ENCODE measurements around the gene INPP5J. TPM values are rescaled to one million over a fixed set of nuclear protein-coding genes. Genes with fewer than 3 reads are reported as not detected.

INPP5J gene
- total RNA-seq, 1 experiment from 2014 or later: 0.61 TPM

DNA sequence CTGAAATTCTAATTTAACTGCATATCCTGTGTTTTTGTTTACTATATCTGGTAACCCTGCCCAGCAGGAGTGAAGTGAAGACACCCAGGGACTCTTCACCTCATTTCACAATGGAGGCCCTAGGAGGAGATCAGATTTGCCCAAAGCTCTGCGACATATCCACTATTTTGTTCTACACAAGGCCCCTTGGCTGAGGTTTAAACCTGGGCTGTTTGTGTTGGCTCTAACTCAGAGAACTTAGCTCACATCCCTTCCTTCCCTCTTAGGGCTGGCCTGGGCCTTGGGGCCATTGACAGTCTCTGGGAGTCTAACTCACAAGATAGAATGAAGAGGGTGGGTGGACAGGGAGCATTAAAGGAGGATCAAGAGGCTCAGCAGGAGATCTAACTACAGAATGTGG is 25.7 kb downstream of the INPP5J start:
- DNase-seq (ENCODE audit: unreplicated experiment): peak; percentile 27
- Mint-ChIP-seq H3K4me3 (ENCODE audit: unreplicated experiment) (no peak overlapping the region), H3K27me3 (ENCODE audit: insufficient read depth, unreplicated experiment) (no peaks in the 10 kb centered on the region), H3K36me3 (ENCODE audit: insufficient read depth, unreplicated experiment) (no peaks in the 10 kb centered on the region), H3K9me3 (ENCODE audit: unreplicated experiment) (no peaks in the 10 kb centered on the region), H3K27ac (ENCODE audit: low read depth, unreplicated experiment) (peak overlapping the region; percentile 6), H3K4me1 (ENCODE audit: insufficient read depth, unreplicated experiment) (peaks cover 9% of the 10 kb centered on the region)
- TF ChIP-seq, protein P1, sequence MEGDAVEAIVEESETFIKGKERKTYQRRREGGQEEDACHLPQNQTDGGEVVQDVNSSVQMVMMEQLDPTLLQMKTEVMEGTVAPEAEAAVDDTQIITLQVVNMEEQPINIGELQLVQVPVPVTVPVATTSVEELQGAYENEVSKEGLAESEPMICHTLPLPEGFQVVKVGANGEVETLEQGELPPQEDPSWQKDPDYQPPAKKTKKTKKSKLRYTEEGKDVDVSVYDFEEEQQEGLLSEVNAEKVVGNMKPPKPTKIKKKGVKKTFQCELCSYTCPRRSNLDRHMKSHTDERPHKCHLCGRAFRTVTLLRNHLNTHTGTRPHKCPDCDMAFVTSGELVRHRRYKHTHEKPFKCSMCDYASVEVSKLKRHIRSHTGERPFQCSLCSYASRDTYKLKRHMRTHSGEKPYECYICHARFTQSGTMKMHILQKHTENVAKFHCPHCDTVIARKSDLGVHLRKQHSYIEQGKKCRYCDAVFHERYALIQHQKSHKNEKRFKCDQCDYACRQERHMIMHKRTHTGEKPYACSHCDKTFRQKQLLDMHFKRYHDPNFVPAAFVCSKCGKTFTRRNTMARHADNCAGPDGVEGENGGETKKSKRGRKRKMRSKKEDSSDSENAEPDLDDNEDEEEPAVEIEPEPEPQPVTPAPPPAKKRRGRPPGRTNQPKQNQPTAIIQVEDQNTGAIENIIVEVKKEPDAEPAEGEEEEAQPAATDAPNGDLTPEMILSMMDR (IDR thresholded peaks at IDR 0.05; ENCODE audit: unreplicated experiment): no peak
- BruUV-seq (replicated peaks): no TSS peak
- ChIA-PET CTCF (interaction anchor here (0.5 to 4.1 kb wide), 27 partner anchors 10 to 733 kb away, joined by 3 to 31 read pairs (median 4); partner anchors contain the start of genes MORC2, RNF185 and SELENOM), POLR2A (interaction anchor here (0.7 to 1.3 kb wide), 2 partner anchors 11 to 344 kb away, joined by 3 to 4 read pairs; partner anchors contain the start of gene RNF185)
- intact Hi-C loops (cut with micrococcal nuclease): loop anchor here (2.0 kb wide), 2 partner anchors 200 to 514 kb away; partner anchors contain the start of gene SLC35E4

DNA sequence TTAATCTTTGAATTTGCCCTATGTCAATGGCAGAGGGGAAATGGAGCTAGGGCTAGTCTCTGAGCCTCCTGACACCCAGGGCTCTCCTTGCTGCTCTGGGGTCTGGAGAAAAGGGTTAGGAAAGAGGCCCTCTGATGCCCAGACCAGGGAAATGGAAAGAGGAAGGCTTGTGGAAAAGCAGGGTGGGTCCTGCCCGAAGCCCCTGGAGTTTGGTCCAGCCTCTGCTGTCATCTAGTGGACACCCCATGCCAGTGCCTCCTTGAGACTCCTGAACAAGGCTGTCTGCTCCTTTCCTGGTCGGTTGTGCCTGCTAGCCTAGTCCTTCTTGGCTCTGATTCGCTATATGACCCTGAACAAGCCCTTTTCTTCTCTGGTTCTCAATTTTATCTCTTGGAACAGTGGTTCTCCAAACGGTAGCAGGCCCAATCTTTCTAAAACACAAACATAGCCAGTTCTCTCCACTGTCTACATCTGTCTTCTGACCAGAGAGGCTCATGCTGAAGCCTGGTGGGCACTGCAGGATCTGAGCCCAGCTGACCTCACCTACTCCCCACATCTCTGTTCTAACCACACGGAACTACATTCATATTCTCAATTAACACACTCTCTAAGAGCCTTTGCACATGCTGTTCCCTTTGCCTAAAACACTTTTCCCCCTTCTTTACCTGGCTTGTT is 26.3 kb downstream of the INPP5J start:
- H3K27ac Mint-ChIP-seq (ENCODE audit: low read depth, unreplicated experiment): peak overlapping the region; percentile 6
- ChIA-PET POLR2A (interaction anchor here (1.0 to 1.3 kb wide), 2 partner anchors 10 to 11 kb away, joined by 3 to 4 read pairs; partner anchors contain the start of gene RNF185), CTCF (interaction anchor here (0.6 to 4.1 kb wide), 27 partner anchors 10 to 343 kb away, joined by 3 to 31 read pairs (median 4); partner anchors contain the start of genes MORC2 and SELENOM)
- peak; percentile 75 for DNase-seq (ENCODE audit: unreplicated experiment)
- TF ChIP-seq, protein P1 (IDR thresholded peaks at IDR 0.05; ENCODE audit: unreplicated experiment): peak; percentile 92
- no peaks in the 10 kb centered on the region for H3K27me3 Mint-ChIP-seq (ENCODE audit: insufficient read depth, unreplicated experiment)
- H3K36me3 Mint-ChIP-seq (ENCODE audit: insufficient read depth, unreplicated experiment): no peaks in the 10 kb centered on the region
- no peak overlapping the region for H3K4me3 Mint-ChIP-seq (ENCODE audit: unreplicated experiment)
- intact Hi-C loops (cut with micrococcal nuclease): loop anchor here (1.0 to 2.0 kb wide), 4 partner anchors 42 to 514 kb away; partner anchors contain the start of genes SELENOM and SLC35E4
- no peaks in the 10 kb centered on the region for H3K9me3 Mint-ChIP-seq (ENCODE audit: unreplicated experiment)
- peaks cover 9% of the 10 kb centered on the region for H3K4me1 Mint-ChIP-seq (ENCODE audit: insufficient read depth, unreplicated experiment)
- BruUV-seq (replicated peaks): no TSS peak

DNA sequence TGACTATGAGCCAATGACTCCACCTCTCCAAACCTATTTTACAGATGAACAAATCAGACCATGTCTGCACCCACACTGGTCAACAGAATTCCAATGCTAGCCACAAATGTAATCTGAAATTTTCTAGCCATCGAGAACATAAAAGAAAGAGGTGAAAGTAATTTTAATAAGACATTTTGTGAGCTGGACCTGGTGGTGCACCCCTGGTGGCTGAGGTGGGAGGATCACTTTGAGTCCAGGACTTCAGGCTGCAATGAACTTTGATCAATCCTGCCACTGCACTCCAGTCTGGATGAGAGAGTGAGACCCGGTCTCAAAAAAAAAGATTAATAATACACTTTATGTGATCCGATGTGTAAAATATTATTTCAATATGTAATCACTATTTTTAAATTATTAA is 27.8 kb downstream of the INPP5J start:
- ChIA-PET CTCF (interaction anchor here (0.6 to 1.8 kb wide), 5 partner anchors 14 to 664 kb away, joined by 3 to 9 read pairs (median 3); no protein-coding TSS in a partner anchor), POLR2A (interaction anchor here (0.7 kb wide), 1 partner anchor 124 kb away, joined by 4 read pairs; no protein-coding TSS in a partner anchor)
- H3K9me3 Mint-ChIP-seq (ENCODE audit: unreplicated experiment): no peaks in the 10 kb centered on the region
- DNase-seq (ENCODE audit: unreplicated experiment): no peak
- TF ChIP-seq, protein P1 (IDR thresholded peaks at IDR 0.05; ENCODE audit: unreplicated experiment): peak; percentile 22
- H3K27ac Mint-ChIP-seq (ENCODE audit: low read depth, unreplicated experiment): no peak overlapping the region
- BruUV-seq (replicated peaks): no TSS peak
- intact Hi-C loops (cut with micrococcal nuclease): no loop called here
- no peak overlapping the region for H3K4me3 Mint-ChIP-seq (ENCODE audit: unreplicated experiment)
- peaks cover 9% of the 10 kb centered on the region for H3K4me1 Mint-ChIP-seq (ENCODE audit: insufficient read depth, unreplicated experiment)
- H3K27me3 Mint-ChIP-seq (ENCODE audit: insufficient read depth, unreplicated experiment): no peaks in the 10 kb centered on the region
- no peaks in the 10 kb centered on the region for H3K36me3 Mint-ChIP-seq (ENCODE audit: insufficient read depth, unreplicated experiment)

DNA sequence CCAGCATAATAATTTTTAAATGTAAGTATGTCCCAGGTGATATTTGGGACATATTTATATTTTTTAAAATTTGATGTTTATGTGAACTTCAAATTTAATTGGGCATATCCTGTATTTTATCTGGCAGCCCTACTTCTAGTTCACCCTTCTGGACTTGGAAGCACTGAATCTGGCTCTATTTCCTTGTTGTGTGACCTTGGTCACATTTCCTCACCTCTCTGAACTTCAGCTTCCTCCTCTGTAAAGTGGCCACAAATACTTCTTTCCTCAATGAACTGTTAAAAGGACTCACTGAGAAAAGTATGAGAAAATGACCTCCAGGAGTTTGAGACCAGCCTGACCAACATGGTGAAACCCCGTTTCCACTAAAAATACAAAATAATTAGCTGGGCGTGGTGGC is 29.1 kb downstream of the INPP5J start:
- peaks cover 9% of the 10 kb centered on the region for H3K4me1 Mint-ChIP-seq (ENCODE audit: insufficient read depth, unreplicated experiment)
- no TSS peak for BruUV-seq (replicated peaks)
- CTCF ChIA-PET: interaction anchor here (0.5 to 1.6 kb wide), 4 partner anchors 41 to 148 kb away, joined by 3 to 10 read pairs (median 3); partner anchors contain the start of gene SELENOM
- TF ChIP-seq, protein P1 (IDR thresholded peaks at IDR 0.05; ENCODE audit: unreplicated experiment): no peak
- no peak overlapping the region for H3K4me3 Mint-ChIP-seq (ENCODE audit: unreplicated experiment)
- POLR2A ChIA-PET: no interaction called here
- no peak for DNase-seq (ENCODE audit: unreplicated experiment)
- no peaks in the 10 kb centered on the region for H3K9me3 Mint-ChIP-seq (ENCODE audit: unreplicated experiment)
- intact Hi-C loops (cut with micrococcal nuclease): no loop called here
- no peaks in the 10 kb centered on the region for H3K36me3 Mint-ChIP-seq (ENCODE audit: insufficient read depth, unreplicated experiment)
- no peaks in the 10 kb centered on the region for H3K27me3 Mint-ChIP-seq (ENCODE audit: insufficient read depth, unreplicated experiment)
- H3K27ac Mint-ChIP-seq (ENCODE audit: low read depth, unreplicated experiment): no peak overlapping the region
